IgD-negative memory B cell (primary cell): Measurements from ENCODE around the gene GPS1. TPM values are rescaled to one million over a fixed set of nuclear protein-coding genes. Genes with fewer than 3 reads are reported as not detected.

Experiments used
- H3K27ac Mint-ChIP-seq, 3 donors: one replicate each; pipeline ENCODE4 v1.8.0; 2020 to 2022; ENCODE audit warnings: mild to moderate bottlenecking in 3 of 3, mixed read lengths in 3 of 3, moderate library complexity in 1 of 3
- H3K27me3 Mint-ChIP-seq: one replicate; pipeline ENCODE4 v1.8.0; 2021; ENCODE audit warnings: mixed read lengths
- H3K36me3 Mint-ChIP-seq: one replicate; pipeline ENCODE4 v1.8.0; 2020; ENCODE audit warnings: mild to moderate bottlenecking, mixed read lengths
- H3K4me1 Mint-ChIP-seq, 3 donors: one replicate each; pipeline ENCODE4 v1.8.0; 2020 to 2022; ENCODE audit warnings: mixed read lengths in 3 of 3, mild to moderate bottlenecking in 1 of 3
- H3K4me3 Mint-ChIP-seq, 4 donors: one replicate each; pipeline ENCODE4 v1.8.0; 2020 to 2022; ENCODE audit warnings: mild to moderate bottlenecking in 4 of 4, mixed read lengths in 4 of 4, moderate library complexity in 3 of 4
- H3K9me3 Mint-ChIP-seq, 3 donors: one replicate each; pipeline ENCODE4 v1.8.0; 2020 to 2021; ENCODE audit warnings: mixed read lengths in 3 of 3, mild to moderate bottlenecking in 1 of 3
- polyA plus RNA-seq: library from polyadenylated mRNA; unstranded; fragments of 300-500 nt; fragmentation: Illumina TruSeq; gene quantifications from one replicate; pipeline ENCODE4 v1.2.3, GENCODE V29; 2021

Gene GPS1
- polyA plus RNA-seq, 1 donor from 2014 or later, result 122 TPM

DNA sequence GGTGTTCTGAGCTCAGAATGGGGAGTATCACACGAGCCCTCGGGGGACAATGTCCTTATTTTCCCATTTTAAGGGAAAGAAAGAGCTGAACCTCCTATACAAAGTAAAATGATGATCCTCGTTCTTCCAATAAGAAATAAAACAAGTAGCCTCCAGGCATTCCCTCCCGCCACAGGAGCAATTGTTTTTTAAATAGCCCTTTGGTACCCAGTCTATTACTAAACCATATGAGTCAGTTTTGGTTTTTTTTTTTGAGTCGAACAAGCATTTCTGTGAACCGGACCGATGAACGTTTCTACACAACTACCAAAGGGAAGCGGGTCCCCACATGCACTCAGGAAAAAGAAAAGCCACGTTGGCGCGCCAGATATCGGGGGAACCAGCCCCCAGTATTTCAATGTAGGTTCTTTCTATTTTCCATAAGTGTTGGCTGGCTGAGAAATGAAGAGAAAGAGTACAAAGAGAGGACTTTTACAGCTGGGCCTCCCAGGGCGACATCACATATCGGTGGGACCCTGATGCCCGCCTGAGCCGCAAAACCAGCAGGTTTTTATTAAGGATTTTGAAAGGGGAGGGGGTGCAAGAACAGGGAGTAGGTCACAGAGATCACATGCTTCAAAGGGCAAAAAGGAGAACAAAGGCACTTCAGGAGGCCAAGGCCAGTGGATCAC lies 10.4 kb upstream of the GPS1 start:
- H3K4me3 Mint-ChIP-seq, result peak overlapping the region in 1 of 4 donors; percentile 16
- no peaks in the 10 kb centered on the region for H3K9me3 Mint-ChIP-seq
- peaks cover 7 to 8% (median 7%) of the 10 kb centered on the region in 3 donors for H3K4me1 Mint-ChIP-seq
- H3K36me3 Mint-ChIP-seq, result no peaks in the 10 kb centered on the region
- no peaks in the 10 kb centered on the region for H3K27me3 Mint-ChIP-seq
- H3K27ac Mint-ChIP-seq, result peak overlapping the region in 1 of 3 donors; percentile 47

DNA sequence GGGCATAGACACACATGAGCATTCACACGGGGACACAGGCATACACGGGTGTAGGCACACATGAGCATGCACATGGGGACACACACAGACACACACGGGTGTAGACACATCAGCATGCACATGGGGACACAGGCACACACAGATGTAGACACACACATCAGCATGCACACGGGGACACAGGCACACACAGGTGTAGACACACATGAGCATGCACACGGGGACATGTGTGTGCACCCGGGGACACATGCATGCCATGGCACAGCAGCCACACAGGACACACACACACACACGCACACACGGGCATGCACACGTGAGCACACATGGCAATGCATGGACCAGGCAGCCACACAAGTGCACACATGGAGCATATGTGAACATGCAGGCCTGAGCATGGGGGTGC lies 9.0 kb upstream of the GPS1 start:
- peak overlapping the region in 1 of 4 donors; percentile 12 for H3K4me3 Mint-ChIP-seq
- H3K9me3 Mint-ChIP-seq, result no peaks in the 10 kb centered on the region
- no peaks in the 10 kb centered on the region for H3K27me3 Mint-ChIP-seq
- peaks cover 5 to 7% (median 6%) of the 10 kb centered on the region in 3 donors for H3K4me1 Mint-ChIP-seq
- no peak overlapping the region for H3K27ac Mint-ChIP-seq
- no peaks in the 10 kb centered on the region for H3K36me3 Mint-ChIP-seq

DNA sequence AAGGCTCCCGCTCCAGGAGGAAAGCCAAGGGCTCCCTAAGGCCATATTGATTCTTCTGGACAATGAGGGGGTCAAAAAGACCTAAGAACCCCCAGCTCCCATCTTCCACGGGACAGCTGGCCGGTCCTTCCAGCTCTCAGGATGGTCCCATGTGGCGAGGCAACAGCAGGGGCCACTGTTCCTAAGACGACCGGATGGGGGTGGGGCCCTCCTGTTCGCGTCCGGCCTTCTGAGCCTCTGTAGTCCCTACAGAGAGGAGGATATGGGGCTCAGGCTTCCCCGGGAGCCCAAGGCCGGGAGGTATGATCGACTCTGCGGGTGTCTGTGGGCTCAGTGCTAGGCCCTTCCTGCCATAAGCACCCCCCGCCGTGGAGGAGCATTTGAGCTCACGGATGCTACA lies 8.2 kb upstream of the GPS1 start:
- Mint-ChIP-seq H3K27ac (no peak overlapping the region), H3K4me1 (peaks cover 0 to 3% (median 2%) of the 10 kb centered on the region in 3 donors), H3K9me3 (no peaks in the 10 kb centered on the region), H3K36me3 (no peaks in the 10 kb centered on the region), H3K4me3 (peak overlapping the region in 1 of 4 donors; percentile 12), H3K27me3 (no peaks in the 10 kb centered on the region)

DNA sequence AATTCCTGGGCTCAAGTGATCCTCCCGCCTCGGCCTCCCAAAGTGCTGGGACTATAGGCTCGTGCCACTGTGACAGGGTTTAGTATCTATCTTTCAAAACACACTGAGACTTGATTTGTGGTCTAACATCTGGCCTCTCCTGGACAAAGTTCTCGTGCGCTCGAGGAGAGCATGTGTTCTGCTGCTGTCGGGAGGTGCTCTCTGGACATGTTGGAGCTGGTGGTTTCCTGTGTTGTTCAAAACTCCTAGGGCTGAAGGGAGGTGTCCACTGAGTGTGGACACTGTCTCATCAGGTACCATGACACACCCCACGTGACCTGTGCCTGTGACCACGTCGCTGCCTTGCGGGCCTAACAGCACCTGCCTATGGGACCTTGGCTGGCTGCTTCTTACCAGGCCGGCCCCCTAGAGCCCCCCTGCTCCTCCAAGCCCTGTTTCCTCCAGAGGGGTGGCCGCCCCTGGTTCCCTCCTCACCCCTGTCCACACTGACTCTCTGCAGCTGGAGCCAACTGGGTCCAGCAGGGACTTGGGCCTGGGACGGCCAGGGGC lies 5.7 kb upstream of the GPS1 start:
- peak overlapping the region in 1 of 4 donors; percentile 51 for H3K4me3 Mint-ChIP-seq

DNA sequence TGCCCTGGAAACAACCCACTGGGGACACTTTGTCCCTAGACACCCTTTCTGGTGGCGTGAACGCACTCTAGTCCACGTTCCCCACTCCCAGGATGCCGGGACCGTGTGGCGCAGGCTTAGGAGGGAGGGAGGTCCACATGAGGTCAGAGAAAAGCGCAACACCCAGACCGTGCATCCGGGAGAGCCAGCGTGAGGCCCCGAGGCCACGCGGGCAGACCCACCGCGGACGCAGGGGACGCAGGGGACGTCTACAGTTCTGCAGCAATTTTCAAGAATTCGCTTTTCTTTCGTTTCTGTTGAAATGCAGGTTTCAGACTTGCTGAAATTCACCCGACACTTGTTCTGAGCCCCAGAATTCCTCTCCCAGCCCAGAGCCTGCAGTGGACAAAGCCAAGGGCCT lies 4.8 kb upstream of the GPS1 start:
- Mint-ChIP-seq H3K27ac (peak overlapping the region in 1 of 3 donors; percentile 51), H3K4me3 (peak overlapping the region in 2 of 4 donors; percentile 28 to 51), H3K27me3 (no peaks in the 10 kb centered on the region), H3K9me3 (no peaks in the 10 kb centered on the region), H3K36me3 (no peaks in the 10 kb centered on the region), H3K4me1 (peaks cover 0 to 3% (median 0%) of the 10 kb centered on the region in 3 donors)

More for the DNA sequence above, 5.7 kb upstream of the GPS1 start:
- Mint-ChIP-seq H3K27me3 (no peaks in the 10 kb centered on the region), H3K9me3 (no peaks in the 10 kb centered on the region), H3K36me3 (no peaks in the 10 kb centered on the region), H3K27ac (peak overlapping the region in 1 of 3 donors; percentile 75), H3K4me1 (peaks cover 0 to 3% (median 0%) of the 10 kb centered on the region in 3 donors)

DNA sequence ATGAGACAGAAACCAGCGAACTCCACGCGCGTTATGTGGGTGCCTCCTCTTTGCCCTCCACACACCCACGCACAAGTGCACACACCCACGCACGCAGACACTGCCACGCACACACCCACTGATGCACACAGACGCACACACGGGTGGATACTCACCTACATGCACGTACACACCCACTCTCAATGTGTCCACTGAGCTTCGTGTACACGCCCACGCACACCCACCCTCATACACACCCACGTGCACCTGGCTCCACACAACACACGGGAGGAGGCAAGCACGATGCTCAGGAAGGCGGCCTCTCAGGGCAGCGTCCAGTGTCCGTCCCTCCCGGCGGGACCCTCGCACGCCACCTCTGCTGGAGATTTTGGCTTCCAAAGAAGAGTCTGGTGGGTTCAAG lies 4.3 kb upstream of the GPS1 start:
- H3K9me3 Mint-ChIP-seq, result no peaks in the 10 kb centered on the region
- peak overlapping the region in 1 of 3 donors; percentile 51 for H3K27ac Mint-ChIP-seq
- no peaks in the 10 kb centered on the region for H3K27me3 Mint-ChIP-seq
- peak overlapping the region in 2 of 4 donors; percentile 14 to 16 for H3K4me3 Mint-ChIP-seq
- H3K4me1 Mint-ChIP-seq, result peaks cover 0 to 3% (median 0%) of the 10 kb centered on the region in 3 donors
- no peaks in the 10 kb centered on the region for H3K36me3 Mint-ChIP-seq

DNA sequence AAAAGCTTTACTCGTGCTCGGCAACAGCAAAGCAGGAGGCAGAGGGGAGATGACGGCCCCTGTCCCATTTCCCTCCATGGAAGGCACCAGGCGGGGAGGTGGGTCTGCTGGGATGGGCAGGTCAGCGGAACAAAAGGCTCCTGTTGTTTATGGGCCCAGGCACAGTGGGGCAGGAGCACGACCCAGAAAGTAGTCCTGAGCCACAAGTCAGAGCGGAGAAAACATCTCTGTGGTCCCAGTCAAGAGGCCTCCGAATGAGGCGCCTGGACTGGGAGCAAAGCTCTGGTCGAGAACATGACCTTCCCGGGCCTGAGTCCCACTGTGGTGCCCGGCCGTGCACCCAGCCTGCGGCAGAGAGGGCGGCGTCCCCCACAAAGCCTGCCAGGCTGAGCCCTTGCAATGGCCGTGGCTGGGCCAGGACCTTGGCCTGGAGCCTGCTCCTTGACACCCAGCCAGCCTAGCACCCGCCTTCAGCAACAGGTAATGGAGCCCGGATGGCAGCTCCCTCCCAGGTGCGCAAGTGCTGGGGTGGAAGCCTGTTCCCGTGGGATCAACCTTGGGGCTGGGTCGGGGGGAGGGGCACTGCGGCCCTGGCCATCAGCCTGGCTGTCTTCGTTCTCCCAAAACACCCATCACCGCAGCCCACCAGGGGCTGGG lies 3.7 kb upstream of the GPS1 start:
- Mint-ChIP-seq H3K27me3 (no peaks in the 10 kb centered on the region), H3K36me3 (no peaks in the 10 kb centered on the region), H3K27ac (no peak overlapping the region), H3K4me3 (peak overlapping the region in 2 of 4 donors; percentile 14 to 58), H3K9me3 (no peaks in the 10 kb centered on the region), H3K4me1 (peaks cover 0 to 4% (median 3%) of the 10 kb centered on the region in 3 donors)

DNA sequence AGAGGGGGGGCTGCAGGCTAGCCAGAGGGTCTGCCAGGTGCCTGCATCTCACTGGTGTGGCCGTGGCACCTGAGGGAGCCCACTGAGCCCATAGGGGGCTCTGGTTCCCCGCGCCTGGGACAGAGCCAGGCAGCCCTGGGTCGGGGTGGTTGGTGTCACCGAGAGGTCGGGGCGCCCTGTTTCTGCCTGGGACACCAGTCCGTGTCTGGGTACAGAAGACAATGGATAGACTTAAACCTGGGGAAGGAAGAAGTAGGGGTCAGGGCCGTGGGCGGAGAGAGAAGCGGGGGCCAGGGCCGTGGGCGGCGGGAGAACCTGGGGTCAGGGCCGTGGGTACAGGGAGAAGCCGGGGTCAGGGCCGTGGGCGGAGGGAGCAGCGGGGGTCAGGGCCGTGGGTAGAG lies 3.1 kb upstream of the GPS1 start:
- H3K36me3 Mint-ChIP-seq, result no peaks in the 10 kb centered on the region
- H3K27me3 Mint-ChIP-seq, result no peaks in the 10 kb centered on the region
- no peak overlapping the region for H3K4me3 Mint-ChIP-seq
- H3K27ac Mint-ChIP-seq, result no peak overlapping the region
- peaks cover 0 to 4% (median 3%) of the 10 kb centered on the region in 3 donors for H3K4me1 Mint-ChIP-seq
- H3K9me3 Mint-ChIP-seq, result no peaks in the 10 kb centered on the region

DNA sequence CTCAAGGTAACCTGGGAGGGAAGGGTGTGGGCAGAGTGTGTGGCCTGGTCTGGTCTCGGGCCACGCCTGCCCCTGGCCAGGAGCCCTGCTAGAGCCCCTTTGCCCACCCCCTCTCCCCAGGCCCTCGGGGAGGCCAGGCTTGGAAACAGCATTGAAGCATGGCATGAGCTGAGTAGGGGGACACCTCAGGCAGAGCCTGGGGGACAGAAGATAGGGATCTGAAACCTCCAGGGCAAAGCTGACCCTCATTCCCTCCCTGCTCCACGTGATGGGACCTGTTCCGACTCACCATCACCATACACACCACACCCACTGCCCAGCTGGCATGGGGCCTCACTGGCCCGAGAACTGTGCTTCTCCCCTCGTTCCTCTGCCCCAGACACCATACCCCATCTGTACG lies 2.6 kb upstream of the GPS1 start:
- Mint-ChIP-seq H3K36me3 (no peaks in the 10 kb centered on the region), H3K4me3 (peak overlapping the region in 3 of 4 donors; percentile 32 to 68 (median 47)), H3K9me3 (no peaks in the 10 kb centered on the region), H3K4me1 (peaks cover 0 to 4% (median 3%) of the 10 kb centered on the region in 3 donors), H3K27me3 (no peaks in the 10 kb centered on the region), H3K27ac (no peak overlapping the region)

DNA sequence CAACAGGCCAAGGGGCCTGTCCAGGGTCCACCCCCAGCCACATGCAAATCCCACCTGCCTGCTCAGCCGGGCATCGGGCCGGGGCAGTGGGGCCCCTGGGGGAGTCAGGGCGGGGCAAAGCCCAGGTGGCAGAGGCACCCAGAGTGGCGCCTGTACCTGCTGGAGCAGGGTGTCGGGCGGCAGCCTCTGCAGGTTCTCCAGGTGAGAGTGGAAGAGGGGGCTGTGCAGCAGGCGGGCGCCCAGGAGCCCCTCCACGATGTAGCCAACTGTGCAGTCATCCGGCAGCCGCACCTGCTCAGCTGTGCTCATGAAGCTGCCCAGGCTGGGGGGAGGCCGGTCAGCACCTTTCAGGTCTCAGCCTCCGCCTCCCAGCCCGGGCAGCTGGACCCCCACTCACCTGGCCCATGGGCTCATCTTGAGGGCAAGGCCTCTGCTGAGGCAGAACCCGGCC lies 2.2 kb upstream of the GPS1 start:
- H3K27ac Mint-ChIP-seq, result no peak overlapping the region
- no peaks in the 10 kb centered on the region for H3K36me3 Mint-ChIP-seq
- no peaks in the 10 kb centered on the region for H3K27me3 Mint-ChIP-seq
- H3K9me3 Mint-ChIP-seq, result no peaks in the 10 kb centered on the region
- H3K4me3 Mint-ChIP-seq, result peak overlapping the region in 3 of 4 donors; percentile 32 to 55 (median 47)
- H3K4me1 Mint-ChIP-seq, result peaks cover 0 to 4% (median 3%) of the 10 kb centered on the region in 3 donors

DNA sequence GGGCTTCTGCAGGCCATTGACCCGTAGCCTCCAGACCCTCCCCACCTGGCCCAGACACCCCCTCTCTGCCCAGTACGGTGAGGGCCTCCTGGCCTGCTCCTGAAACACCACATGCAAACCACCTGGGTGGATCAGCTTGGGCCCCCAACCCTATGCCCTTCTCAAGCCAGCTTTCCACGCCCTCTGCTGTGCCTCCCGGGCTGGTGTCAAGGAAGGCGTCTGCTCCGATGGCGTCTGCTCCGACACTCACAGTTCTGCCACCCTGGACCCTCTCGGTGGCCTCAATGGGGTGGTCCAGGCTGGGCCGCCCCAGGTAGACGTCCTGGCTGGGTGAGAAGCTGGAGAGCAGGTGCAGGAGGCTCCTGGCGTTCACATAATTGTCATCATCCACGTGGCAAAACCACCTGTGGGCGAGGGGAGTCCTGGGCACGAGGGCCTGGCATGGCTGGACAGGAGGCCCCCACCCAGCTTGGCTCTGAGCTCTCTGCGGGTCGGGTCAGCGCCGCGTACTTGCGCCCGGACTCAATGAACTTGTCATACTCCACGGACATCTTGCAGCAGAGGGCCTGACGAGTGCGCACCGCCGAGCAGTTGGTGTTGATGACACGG lies 1.4 kb upstream of the GPS1 start:
- Mint-ChIP-seq H3K36me3 (no peaks in the 10 kb centered on the region), H3K9me3 (no peaks in the 10 kb centered on the region), H3K27me3 (no peaks in the 10 kb centered on the region), H3K4me1 (peaks cover 0 to 5% (median 3%) of the 10 kb centered on the region in 3 donors), H3K27ac (peak overlapping the region in 1 of 3 donors; percentile 29), H3K4me3 (peak overlapping the region; percentile 55 to 87 (median 76))

DNA sequence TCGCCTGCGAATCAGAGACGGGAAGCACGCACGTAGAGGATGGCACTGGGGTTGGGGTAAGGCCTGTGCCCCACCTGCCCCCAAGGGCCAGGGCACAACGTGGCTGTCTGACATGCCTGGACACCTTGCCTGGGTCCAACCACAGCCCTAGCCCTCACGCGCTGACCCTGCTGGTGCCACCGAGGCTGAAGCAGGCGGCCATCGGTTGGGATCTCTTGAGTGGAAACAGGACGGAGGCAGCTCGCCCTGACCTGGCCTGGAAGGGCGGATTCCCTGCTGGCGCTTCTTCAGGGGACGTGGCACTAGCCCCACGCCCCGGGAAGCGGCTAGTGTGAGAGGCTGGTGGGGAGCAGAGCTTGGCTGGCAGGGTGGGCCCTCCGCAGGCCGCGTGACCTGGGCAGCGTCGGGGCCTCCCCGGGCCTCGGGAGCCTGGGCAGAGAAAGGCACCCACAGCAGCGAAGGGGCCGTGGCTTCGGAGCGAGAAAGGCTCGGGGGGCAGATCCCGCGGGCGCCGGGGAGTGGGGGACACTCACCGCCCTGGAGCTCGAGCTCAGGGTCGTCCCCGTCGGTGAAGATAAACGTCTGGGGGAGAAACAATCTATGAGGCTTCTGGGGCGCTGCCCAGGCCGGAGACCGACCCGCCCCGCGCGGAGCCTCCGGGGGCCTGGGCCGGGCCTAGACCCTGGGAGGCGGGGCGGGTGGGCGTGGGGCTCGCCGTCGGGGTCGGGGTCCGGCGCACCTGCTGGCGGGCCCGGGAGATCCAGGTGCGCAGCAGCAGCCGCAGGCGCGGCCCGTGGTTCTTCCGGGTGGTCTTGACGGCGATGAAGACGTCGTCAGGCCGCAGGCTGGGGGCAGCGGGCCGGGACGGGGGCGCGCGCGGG lies 697 bp upstream of the GPS1 start:
- no peak overlapping the region for H3K27ac Mint-ChIP-seq
- H3K9me3 Mint-ChIP-seq, result no peaks in the 10 kb centered on the region
- H3K4me3 Mint-ChIP-seq, result peak overlapping the region; percentile 55 to 87 (median 76)
- H3K4me1 Mint-ChIP-seq, result peaks cover 0 to 5% (median 3%) of the 10 kb centered on the region in 3 donors
- no peaks in the 10 kb centered on the region for H3K27me3 Mint-ChIP-seq
- no peaks in the 10 kb centered on the region for H3K36me3 Mint-ChIP-seq

DNA sequence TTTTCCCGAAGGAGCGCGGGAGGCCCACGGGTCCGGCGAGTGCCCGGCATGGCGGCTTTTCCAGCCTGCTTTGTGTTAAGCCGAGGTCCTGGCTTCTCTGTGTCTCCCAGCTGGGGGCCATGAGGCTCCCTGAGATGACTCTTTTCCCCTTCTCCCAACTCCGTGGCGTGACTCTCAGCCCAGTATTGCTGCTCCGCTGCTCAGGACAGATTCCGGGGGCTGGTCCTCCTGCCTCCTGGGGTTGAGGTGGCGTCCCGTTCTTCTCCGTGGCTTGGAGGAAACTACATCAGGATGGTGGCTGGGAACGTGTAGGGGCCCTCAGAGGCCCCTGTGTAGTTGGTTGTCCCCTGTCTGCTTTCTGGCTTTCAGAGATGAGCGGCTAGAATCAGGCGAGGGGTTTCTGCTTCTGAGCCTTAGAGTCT lies 951 bp downstream of the GPS1 start:
- H3K4me1 Mint-ChIP-seq, result peaks cover 0 to 5% (median 3%) of the 10 kb centered on the region in 3 donors
- H3K4me3 Mint-ChIP-seq, result peak overlapping the region; percentile 75 to 84 (median 79)
- H3K9me3 Mint-ChIP-seq, result no peaks in the 10 kb centered on the region
- no peaks in the 10 kb centered on the region for H3K27me3 Mint-ChIP-seq
- H3K36me3 Mint-ChIP-seq, result no peaks in the 10 kb centered on the region
- no peak overlapping the region for H3K27ac Mint-ChIP-seq

DNA sequence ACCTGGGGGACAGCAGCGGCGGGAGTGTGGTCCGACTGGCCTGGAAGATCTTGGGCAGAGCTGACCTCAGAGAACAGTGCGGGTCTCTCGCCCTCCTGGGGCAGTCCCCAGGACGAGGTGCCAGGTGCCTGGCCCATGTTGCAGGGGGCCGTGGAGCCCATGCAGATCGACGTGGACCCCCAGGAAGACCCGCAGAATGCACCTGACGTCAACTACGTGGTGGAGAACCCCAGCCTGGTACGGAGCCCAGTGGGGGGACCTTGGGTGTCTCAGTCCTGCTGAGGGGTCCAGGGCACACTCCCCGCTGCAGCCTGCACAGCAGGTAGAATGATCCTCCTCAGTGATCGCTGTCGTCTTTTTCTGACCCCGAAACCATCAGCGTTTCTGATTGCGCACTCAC lies 1.4 kb downstream of the GPS1 start:
- peak overlapping the region in 1 of 3 donors; percentile 51 for H3K27ac Mint-ChIP-seq
- H3K4me3 Mint-ChIP-seq, result peak overlapping the region; percentile 75 to 84 (median 79)
- H3K4me1 Mint-ChIP-seq, result peaks cover 0 to 5% (median 3%) of the 10 kb centered on the region in 3 donors
- H3K36me3 Mint-ChIP-seq, result no peaks in the 10 kb centered on the region
- H3K9me3 Mint-ChIP-seq, result no peaks in the 10 kb centered on the region
- H3K27me3 Mint-ChIP-seq, result no peaks in the 10 kb centered on the region
